C4-2B (cell line): ENCODE results near the gene LRR1.

Experiments used
- H3K27ac ChIP-seq: fragments of 450-650 bp; 2 replicates; pipeline ENCODE4 v1.5.1; 2017
- CTCF ChIP-seq: fragments of 450-650 bp; conservative IDR thresholded peaks from 2 replicates; pipeline ENCODE4 v1.5.1; 2017; ENCODE audit warnings: mild to moderate bottlenecking
- ZFX ChIP-seq: fragments of 450-650 bp; IDR thresholded peaks from 2 replicates; pipeline ENCODE4 v1.6.1; 2017

LRR1 gene

GRCh38 chr14:49582113-49582977, 16.4 kb upstream of the LRR1 start:
- H3K27ac ChIP-seq, result no peak overlapping the region
- TF ChIP-seq ZFX (no peak), CTCF (no peak)

- no peak for TF ChIP-seq CTCF
- TF ChIP-seq ZFX, result no peak
- no peak overlapping the region; the same call in 1 of the 2 replicates for H3K27ac ChIP-seq
These were observed 15.1 kb upstream of the LRR1 start for GRCh38 chr14:49583629-49584028.

GRCh38 chr14:49584058-49584457, 14.7 kb upstream of the LRR1 start:
- peak overlapping the region; percentile 97; the same call in 1 of the 2 replicates for H3K27ac ChIP-seq
- TF ChIP-seq CTCF, result no peak
- no peak for TF ChIP-seq ZFX

- peak overlapping the region; percentile 97 for H3K27ac ChIP-seq
These were observed 13.6 kb upstream of the LRR1 start for GRCh38 chr14:49584981-49585640.

DNA sequence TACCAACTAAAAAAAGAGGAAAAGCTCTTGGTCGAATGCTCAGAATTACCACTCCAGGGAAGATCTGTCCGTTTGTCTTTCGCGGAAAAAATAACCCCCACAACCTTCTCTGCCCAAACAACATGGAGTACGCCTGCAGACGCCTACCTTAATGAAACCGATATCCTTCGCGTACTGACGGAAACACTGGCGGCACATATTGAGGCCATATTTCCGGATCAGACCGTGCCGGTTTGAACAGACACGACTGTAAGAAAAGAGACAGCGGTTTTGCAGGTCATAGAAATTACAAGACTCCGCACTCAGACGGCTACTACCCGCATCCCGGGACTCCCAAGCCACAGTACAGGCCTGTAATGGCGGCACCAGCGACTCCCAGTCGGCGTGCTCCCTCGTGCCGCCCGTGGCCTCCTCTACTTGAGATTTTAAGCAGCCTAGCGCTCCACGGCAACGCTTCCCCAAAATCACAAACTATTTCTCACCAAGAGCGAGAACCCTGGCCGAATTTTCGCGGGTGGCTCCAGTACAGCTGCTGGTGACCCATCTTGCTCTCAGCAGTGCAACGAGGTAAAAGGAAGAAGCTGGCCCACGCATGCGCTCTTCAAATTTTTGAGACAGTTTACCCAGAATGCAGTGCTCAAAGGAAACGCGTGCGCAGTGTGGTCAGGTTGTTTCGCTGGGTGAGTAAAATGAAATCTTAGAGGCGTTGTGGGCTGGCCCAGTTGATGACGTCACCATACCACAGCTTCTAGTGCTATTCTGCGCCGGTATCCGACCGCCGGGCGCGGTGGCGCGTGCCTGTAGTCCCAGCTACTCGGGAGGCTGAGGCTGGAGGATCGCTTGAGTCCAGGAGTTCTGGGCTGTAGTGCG, 12.7 kb upstream of the LRR1 start, which contains the start of gene RPS29:
Gene RPS29 (minus strand): TSS at position 578 of the 870 bp plus-strand sequence. CDS start 34 bp downstream, at position 544.
- H3K27ac ChIP-seq, result peak within 1 kb of the TSS; percentile 97
- TF ChIP-seq ZFX (peak; percentile 92), CTCF (no peak)

DNA sequence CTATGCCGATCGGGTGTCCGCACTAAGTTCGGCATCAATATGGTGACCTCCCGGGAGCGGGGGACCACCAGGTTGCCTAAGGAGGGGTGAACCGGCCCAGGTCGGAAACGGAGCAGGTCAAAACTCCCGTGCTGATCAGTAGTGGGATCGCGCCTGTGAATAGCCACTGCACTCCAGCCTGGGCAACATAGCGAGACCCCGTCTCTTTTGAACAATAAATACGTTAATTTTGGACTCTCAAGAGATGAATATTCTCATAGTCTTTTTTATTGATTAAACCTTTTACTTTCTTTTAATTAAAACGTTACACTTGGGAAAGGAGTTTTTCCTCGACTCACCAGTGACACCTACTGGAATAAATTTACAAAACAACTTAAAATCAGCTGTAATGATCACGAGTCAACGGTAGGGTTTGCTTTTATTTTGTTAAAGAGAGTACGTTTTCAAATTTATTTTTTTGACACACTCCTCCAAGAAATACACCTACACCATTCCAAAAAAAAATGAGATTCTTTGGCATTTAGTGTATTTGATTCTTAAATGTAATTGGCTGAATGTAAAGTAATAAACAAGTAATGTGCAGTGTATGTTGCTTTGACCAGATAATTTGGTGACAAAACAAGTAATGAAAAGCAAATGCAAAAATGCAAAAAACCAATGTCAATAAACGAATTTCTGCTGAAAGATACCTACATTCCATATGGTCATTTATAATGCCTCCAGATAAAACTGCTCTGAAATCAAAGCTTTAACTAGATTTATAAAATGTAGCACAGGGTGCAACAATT, 11.9 kb upstream of the LRR1 start:
- H3K27ac ChIP-seq, result peak overlapping the region; percentile 97
- TF ChIP-seq ZFX (no peak), CTCF (peak; percentile 96)

DNA sequence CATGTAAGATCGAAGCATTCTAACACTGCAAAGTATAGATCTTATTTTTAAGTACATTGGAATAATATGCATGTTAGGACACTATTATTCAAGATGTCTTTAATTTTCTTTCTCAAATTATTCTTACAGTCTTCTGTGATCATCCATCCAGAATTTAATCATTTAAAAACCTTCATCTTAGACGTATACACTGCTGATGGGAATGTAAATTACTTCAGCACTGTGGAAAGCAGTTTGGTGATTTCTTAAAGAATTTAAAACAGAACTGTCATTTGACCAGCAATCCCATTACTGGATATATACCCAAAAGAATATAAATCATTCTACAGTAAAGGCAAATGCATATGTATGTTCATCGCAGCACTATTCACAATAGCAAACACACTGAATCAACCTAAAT, 9.4 kb upstream of the LRR1 start:
- TF ChIP-seq ZFX, result no peak
- TF ChIP-seq CTCF, result no peak
- H3K27ac ChIP-seq, result no peak overlapping the region
